OCI-LY7 (cell line): ENCODE measurements around the gene GNE. TPM values are rescaled to one million over a fixed set of nuclear protein-coding genes. Genes with fewer than 3 reads are reported as not detected.

Experiments
- BruUV-seq: library from RNA; stranded (reverse); fragments of 400-500 nt; replicated peaks from 2 replicates; lab custom pipeline; 2021; lab: Mats Ljungman, UMichigan
- CTCF ChIA-PET: fragments of 300-600 bp; sonication (Branson Sonifier 250); formaldehyde crosslinking; loops from one replicate; lab custom pipeline; 2022; ENCODE audit warnings: antibody characterized with exemption; ENCODE audit not compliant: unreplicated experiment; lab: Charles Lee
- POLR2A ChIA-PET: fragments of 300-600 bp; sonication (Branson Sonifier 250); formaldehyde crosslinking; loops from one replicate; lab custom pipeline; 2022; ENCODE audit warnings: antibody characterized with exemption; lab: Charles Lee
- DNase-seq: peaks from one replicate; pipeline ENCODE4 v3.0.0-alpha.2; 2015; ENCODE audit warnings: low spot score
- H2AFZ ChIP-seq: fragments of 200-600 bp; sonication (generic), shearing (Covaris generic); 2 replicates; pipeline ENCODE4 v1.6.1; 2014; ENCODE audit warnings: mild to moderate bottlenecking, antibody characterized with exemption, low read length, moderate library complexity
- H3K27ac ChIP-seq: fragments of 200-600 bp; sonication (generic); 2 replicates; pipeline ENCODE4 v1.5.1; 2014; ENCODE audit warnings: mixed run types, low read depth, mild to moderate bottlenecking, moderate library complexity, low read length, inconsistent platforms; ENCODE audit not compliant: poor library complexity, severe bottlenecking
- H3K36me3 ChIP-seq: fragments of 200-600 bp; sonication (generic); 2 replicates; pipeline ENCODE4 v1.6.1; 2014; ENCODE audit warnings: mild to moderate bottlenecking, antibody characterized with exemption, low read length, moderate library complexity, mixed read lengths; ENCODE audit not compliant: insufficient read depth
- H3K4me1 ChIP-seq: fragments of 200-600 bp; sonication (generic); 2 replicates; pipeline ENCODE4 v1.5.1; 2014; ENCODE audit warnings: mild to moderate bottlenecking, low read length; ENCODE audit not compliant: insufficient read depth, poor library complexity, severe bottlenecking
- H3K4me2 ChIP-seq: fragments of 200-600 bp; sonication (generic); 2 replicates; pipeline ENCODE4 v1.6.1; 2014; ENCODE audit warnings: mild to moderate bottlenecking, low read length
- H3K4me3 ChIP-seq: fragments of 200-600 bp; sonication (generic); 2 replicates; pipeline ENCODE4 v1.5.1; 2014; ENCODE audit warnings: mild to moderate bottlenecking, low read depth, low read length; ENCODE audit not compliant: poor library complexity, severe bottlenecking
- H3K79me2 ChIP-seq: fragments of 200-600 bp; sonication (generic); 2 replicates; pipeline ENCODE4 v1.6.1; 2016; ENCODE audit warnings: low read depth, mild to moderate bottlenecking, low read length, moderate library complexity, mixed read lengths; ENCODE audit not compliant: insufficient read depth
- H3K9me2 ChIP-seq: fragments of 200-600 bp; sonication (generic); 2 replicates; pipeline ENCODE4 v1.6.1; 2016; ENCODE audit warnings: mild to moderate bottlenecking, low read length, mixed read lengths; ENCODE audit not compliant: insufficient read depth
- H3K9me3 ChIP-seq: fragments of 200-600 bp; sonication (generic); 2 replicates; pipeline ENCODE4 v1.6.1; 2014; ENCODE audit warnings: mild to moderate bottlenecking, mixed run types, low read length, mixed read lengths
- H4K20me1 ChIP-seq: fragments of 200-600 bp; sonication (generic); 2 replicates; pipeline ENCODE4 v1.6.1; 2014; ENCODE audit warnings: mild to moderate bottlenecking, antibody characterized with exemption, low read length, moderate library complexity, mixed read lengths; ENCODE audit not compliant: insufficient read depth
- CTCF ChIP-seq: fragments of 200-600 bp; sonication (generic); conservative IDR thresholded peaks from 2 replicates; pipeline ENCODE4 v1.5.1; 2014; ENCODE audit warnings: mild to moderate bottlenecking, antibody characterized with exemption, low read length, moderate library complexity, mixed read lengths
- EZH2phosphoT487 ChIP-seq: fragments of 200-600 bp; sonication (generic); IDR thresholded peaks from 2 replicates; pipeline ENCODE4 v1.6.1; 2018; ENCODE audit warnings: low read depth, borderline replicate concordance, mild to moderate bottlenecking, mixed run types, antibody characterized with exemption, low read length, moderate library complexity, mixed read lengths
- intact Hi-C: fragments of 100-400 bp; cut with micrococcal nuclease; formaldehyde crosslinking; loops from one replicate; pipeline ENCODE4 v1.10.0; 2022; ENCODE audit not compliant: unreplicated experiment
- total RNA-seq, 2 experiments: library from RNA; depleted of rRNA in 1 of 2; stranded (reverse); fragments of >200 nt in 1 of 2; shearing (Covaris generic) in 1 of 2; gene quantifications; 2 replicates each; pipeline ENCODE4 v1.2.3, GENCODE V29; 2014 to 2022

The GNE gene
- total RNA-seq, 2 experiments from 2014 or later: 15.5 to 27.7 TPM

GRCh38 chr9:36211510-36211909 is 46.7 kb downstream of the GNE start:
- H3K36me3 ChIP-seq: peaks cover 97% of the 10 kb centered on the region
- no TSS peak for BruUV-seq
- DNase-seq: no peak
- no peak overlapping the region for H3K4me3 ChIP-seq
- ChIA-PET CTCF (no interaction called here), POLR2A (no interaction called here)
- H3K9me2 ChIP-seq: no peaks in the 10 kb centered on the region
- H2AFZ ChIP-seq: no peak overlapping the region
- no peak overlapping the region for H3K4me2 ChIP-seq
- TF ChIP-seq CTCF: no peak
- no peak for TF ChIP-seq EZH2phosphoT487
- H3K9me3 ChIP-seq: no peaks in the 10 kb centered on the region
- H3K4me1 ChIP-seq: no peaks in the 10 kb centered on the region
- H3K27ac ChIP-seq: no peak overlapping the region
- intact Hi-C loops: no loop called here
- peaks cover 14% of the 10 kb centered on the region; the same call in 1 of the 2 replicates for H3K79me2 ChIP-seq
- peaks cover 6% of the 10 kb centered on the region; the same call in 1 of the 2 replicates for H4K20me1 ChIP-seq

GRCh38 chr9:36210722-36211121 is 47.5 kb downstream of the GNE start:
- Histone ChIP-seq H3K79me2 (peaks cover 14% of the 10 kb centered on the region; the same call in 1 of the 2 replicates), H3K4me3 (no peak overlapping the region), H3K27ac (no peak overlapping the region), H2AFZ (no peak overlapping the region), H4K20me1 (peaks cover 6% of the 10 kb centered on the region; the same call in 1 of the 2 replicates), H3K4me2 (no peak overlapping the region), H3K9me2 (no peaks in the 10 kb centered on the region), H3K4me1 (no peaks in the 10 kb centered on the region), H3K9me3 (no peaks in the 10 kb centered on the region), H3K36me3 (peaks cover 100% of the 10 kb centered on the region)
- no TSS peak for BruUV-seq
- no peak for TF ChIP-seq EZH2phosphoT487
- TF ChIP-seq CTCF: no peak
- intact Hi-C loops: no loop called here
- DNase-seq: no peak
- CTCF ChIA-PET: no interaction called here
- POLR2A ChIA-PET: interaction anchor here (0.6 kb wide), 1 partner anchor 18 kb away, joined by 3 read pairs; no protein-coding TSS in a partner anchor

GRCh38 chr9:36208521-36209253 is 49.6 kb downstream of the GNE start:
- POLR2A ChIA-PET: interaction anchor here (0.6 kb wide), 1 partner anchor 507 kb away, joined by 3 read pairs; no protein-coding TSS in a partner anchor
- BruUV-seq: no TSS peak

More at GRCh38 chr9:36208521-36209253, 49.6 kb downstream of the GNE start:
- H4K20me1 ChIP-seq: peaks cover 6% of the 10 kb centered on the region; the same call in 1 of the 2 replicates
- CTCF ChIA-PET: no interaction called here
- no peak overlapping the region for H3K4me2 ChIP-seq
- intact Hi-C loops: no loop called here
- H3K79me2 ChIP-seq: peaks cover 14% of the 10 kb centered on the region; the same call in 1 of the 2 replicates
- H3K9me2 ChIP-seq: no peaks in the 10 kb centered on the region
- H3K36me3 ChIP-seq: peaks cover 99% of the 10 kb centered on the region
- DNase-seq: no peak
- H3K9me3 ChIP-seq: no peaks in the 10 kb centered on the region
- no peak for TF ChIP-seq EZH2phosphoT487
- TF ChIP-seq CTCF: no peak
- H3K4me1 ChIP-seq: no peaks in the 10 kb centered on the region
- H3K4me3 ChIP-seq: no peak overlapping the region
- no peak overlapping the region for H2AFZ ChIP-seq
- H3K27ac ChIP-seq: no peak overlapping the region
